Thyroid gland (tissue), 4 donors: Measurements from ENCODE around the gene TTBK2.

ENCODE experiments used
- CTCF ChIP-seq, 6 experiments: fragments of 200-600 bp in 3 of 6; fragments of 450-650 bp in 3 of 6; sonication (generic) in 3 of 6; IDR thresholded peaks; one replicate each; pipeline ENCODE4 v1.5.1; 2016 to 2019; ENCODE audit warnings: antibody characterized with exemption in 6 of 6, mild to moderate bottlenecking in 2 of 6, inconsistent platforms in 1 of 6, moderate library complexity in 1 of 6
- POLR2A ChIP-seq, 2 donors: fragments of 450-650 bp; IDR thresholded peaks; one replicate each; pipeline ENCODE4 v1.6.1; 2017; ENCODE audit warnings: antibody characterized with exemption in 2 of 2, mild to moderate bottlenecking in 2 of 2, moderate library complexity in 1 of 2

GRCh38 chr15:42727750-42728381 lies 192.7 kb downstream of the TTBK2 start:
- TF ChIP-seq POLR2A (IDR thresholded peaks at IDR 0.05) (no peak), CTCF (IDR thresholded peaks at IDR 0.05) (no peak)
